Lung (tissue), 12 donors: Measurements from ENCODE around the gene FRMD4A. TPM values are rescaled to one million over a fixed set of nuclear protein-coding genes. Genes with fewer than 3 reads are reported as not detected.

Source experiments
- ATAC-seq: fragments of 200-7000 bp; cut with Tn5 transposase; one replicate; pipeline ENCODE4 v1.9.1; 2020; ENCODE audit warnings: moderate number of reproducible peaks; ENCODE audit not compliant: insufficient read depth, low FRiP score
- DNase-seq, 3 donors: peaks; one replicate each; pipeline ENCODE4 v3.0.0-alpha.2; 2013 to 2017
- H3K27ac ChIP-seq, 2 donors: one replicate each; pipeline ENCODE4 v1.5.1; 2013; ENCODE audit warnings: mild to moderate bottlenecking in 2 of 2, moderate library complexity in 2 of 2, control low read depth in 1 of 2, inconsistent platforms in 1 of 2, low read depth in 1 of 2, low read length in 1 of 2
- H3K27me3 ChIP-seq, 3 donors: one replicate each; pipeline ENCODE4 v1.5.1; 2013; ENCODE audit warnings: low read length in 2 of 3; ENCODE audit not compliant: control insufficient read depth in 3 of 3, insufficient read depth in 3 of 3
- H3K36me3 ChIP-seq, 4 donors: one replicate each; pipeline ENCODE4 v1.5.1; 2013; ENCODE audit warnings: low read length in 4 of 4, mild to moderate bottlenecking in 1 of 4, moderate library complexity in 1 of 4; ENCODE audit not compliant: control insufficient read depth in 4 of 4, insufficient read depth in 4 of 4
- H3K4me1 ChIP-seq, 5 donors: one replicate each; pipeline ENCODE4 v1.5.1; 2013; ENCODE audit warnings: low read length in 5 of 5, mild to moderate bottlenecking in 2 of 5, moderate library complexity in 1 of 5; ENCODE audit not compliant: control insufficient read depth in 5 of 5, insufficient read depth in 5 of 5
- H3K4me3 ChIP-seq: one replicate; pipeline ENCODE4 v1.5.1; 2013; ENCODE audit warnings: mild to moderate bottlenecking, control low read depth, moderate library complexity
- H3K9ac ChIP-seq, 2 donors: one replicate each; pipeline ENCODE4 v1.5.1; 2013; ENCODE audit warnings: low read length in 2 of 2, control low read depth in 1 of 2; ENCODE audit not compliant: insufficient read depth in 1 of 2
- H3K9me3 ChIP-seq, 4 donors: one replicate each; pipeline ENCODE4 v1.5.1; 2013; ENCODE audit warnings: low read length in 3 of 4, mild to moderate bottlenecking in 1 of 4, moderate library complexity in 1 of 4; ENCODE audit not compliant: control insufficient read depth in 4 of 4, insufficient read depth in 3 of 4
- CTCF ChIP-seq: IDR thresholded peaks from 2 replicates; pipeline ENCODE4 v1.5.1; 2012; ENCODE audit warnings: mild to moderate bottlenecking; ENCODE audit errors: control extremely low read depth, extremely low read depth
- WGBS, 2 donors: extraction: QIAGEN DNeasy Blood & Tissue Kit; methylation state at CpG; one replicate each; pipeline ENCODE4 v1.1.7; 2013; 5-methylcytosine and 5-hydroxymethylcytosine counted together
- polyA plus RNA-seq, 2 donors: library from polyadenylated mRNA; stranded (reverse); fragments of 200-250 nt; gene quantifications; one replicate each; pipeline ENCODE4 v1.2.1, GENCODE V29; 2013
- total RNA-seq, 2 donors: library from RNA; depleted of rRNA in 1 of 2; stranded (reverse); fragments of >200 nt in 1 of 2; gene quantifications; one replicate each; pipeline ENCODE4 v1.2.1, GENCODE V29; 2014 to 2021
- donor health status: control.
- donor health status: control.
- donor health status: Bipolar disorder and iron deficiency.
- donor health status: healthy.
- donor health status: DM: yes; HTN: yes; CAD: no.

FRMD4A gene
- total and polyA plus RNA-seq, 4 donors = 12.0 to 64.5 (median 29.3) TPM

- no peak for DNase-seq
- no peak overlapping the region for H3K4me3 ChIP-seq
- H3K4me1 ChIP-seq = peaks cover 0 to 24% (median 4%) of the 10 kb centered on the region in 5 donors
- H3K9me3 ChIP-seq = no peaks in the 10 kb centered on the region
- 82 to 87% methylated on average over 4 of the region's 4 CpGs for WGBS, 2 donors
- TF ChIP-seq CTCF = no peak
- no peak for ATAC-seq
- no peak overlapping the region for H3K9ac ChIP-seq
- H3K27ac ChIP-seq = no peak overlapping the region
- H3K27me3 ChIP-seq = peaks cover 0 to 42% (median 2%) of the 10 kb centered on the region in 3 donors
- H3K36me3 ChIP-seq = no peaks in the 10 kb centered on the region
Observed at GRCh38 chr10:13893926-13894325, 436.8 kb downstream of the FRMD4A start.

- WGBS, 2 donors = 89 to 91% methylated on average over 5 of the region's 5 CpGs
- no peak for TF ChIP-seq CTCF
- no peak overlapping the region for H3K9ac ChIP-seq
- DNase-seq (no peak), ATAC-seq (no peak)
- peaks cover 0 to 24% (median 4%) of the 10 kb centered on the region in 5 donors for H3K4me1 ChIP-seq
- no peaks in the 10 kb centered on the region for H3K36me3 ChIP-seq
- H3K27ac ChIP-seq = no peak overlapping the region
- H3K27me3 ChIP-seq = peaks cover 0 to 51% (median 2%) of the 10 kb centered on the region in 3 donors
- H3K9me3 ChIP-seq = no peaks in the 10 kb centered on the region
- no peak overlapping the region for H3K4me3 ChIP-seq
Observed at GRCh38 chr10:13892871-13893270, 437.9 kb downstream of the FRMD4A start.

- 4 to 6% methylated on average over 29 to 30 of the region's 30 CpGs for WGBS, 2 donors
- peaks cover 0 to 53% (median 2%) of the 10 kb centered on the region in 3 donors for H3K27me3 ChIP-seq
- H3K27ac ChIP-seq = peak overlapping the region; percentile 64 to 75
- H3K9ac ChIP-seq = no peak overlapping the region
- peaks cover 0 to 24% (median 4%) of the 10 kb centered on the region in 5 donors for H3K4me1 ChIP-seq
- ATAC-seq (no peak), DNase-seq (peak; percentile 28 to 58 (median 41))
- no peak for TF ChIP-seq CTCF
- H3K4me3 ChIP-seq = peak overlapping the region; percentile 50
- no peaks in the 10 kb centered on the region for H3K36me3 ChIP-seq
- no peaks in the 10 kb centered on the region for H3K9me3 ChIP-seq
Observed at GRCh38 chr10:13892001-13892491, 438.7 kb downstream of the FRMD4A start.
